Activated CD4-positive, alpha-beta T cell treated with anti-CD3 and anti-CD28 coated beads, Interleukin-2, amount 50 U/mL, for 48 hours (primary cell): Measurements from ENCODE around the gene USP12.
"Not testable (repeated sequence)": the region's sequence is repeated elsewhere in the genome, so short reads cannot be mapped to it uniquely, and the experiment has no call there.

Experiments used
- DNase-seq, 2 experiments: peaks; one replicate each; pipeline ENCODE4 v3.0.0-alpha.2; 2020

USP12 gene

DNA sequence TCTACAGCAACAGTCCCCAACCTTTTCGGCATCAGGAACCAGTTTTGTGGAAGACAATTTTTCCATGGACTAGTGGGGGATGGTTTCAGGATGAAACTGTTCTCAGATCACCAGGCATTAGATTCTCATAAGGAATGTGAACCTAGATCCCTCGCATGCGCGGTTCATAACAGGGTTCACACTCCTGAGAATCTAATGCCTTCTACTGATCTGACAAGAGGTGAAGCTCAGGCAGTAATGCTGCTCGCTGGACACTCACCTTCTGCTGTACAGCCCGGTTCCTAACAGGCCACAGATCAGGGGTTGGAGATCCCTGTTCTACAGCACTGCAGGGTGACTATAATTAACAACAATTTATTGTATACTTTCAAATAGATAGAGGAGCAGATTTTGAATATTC is 21.9 kb downstream of the USP12 start:
- DNase-seq: no peak

DNA sequence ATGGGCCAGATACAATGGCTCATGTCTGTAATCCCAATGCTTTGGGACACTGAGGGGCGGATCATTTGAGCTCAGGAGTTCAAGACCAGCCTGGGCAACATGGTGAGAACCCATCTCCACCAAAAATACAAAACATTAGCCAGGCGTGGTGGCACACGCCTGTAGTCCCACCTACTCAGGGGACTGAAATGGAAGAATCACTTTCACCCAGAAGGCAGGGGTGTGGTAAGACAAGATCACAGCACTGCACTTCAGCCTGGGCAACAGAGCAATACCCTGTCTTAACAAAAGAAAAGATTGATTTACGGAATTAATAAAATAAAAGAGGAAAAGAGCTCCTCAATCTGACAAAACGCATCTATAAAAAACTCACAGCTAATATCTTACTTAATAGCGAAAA is 22.7 kb downstream of the USP12 start:
- DNase-seq: no peak

DNA sequence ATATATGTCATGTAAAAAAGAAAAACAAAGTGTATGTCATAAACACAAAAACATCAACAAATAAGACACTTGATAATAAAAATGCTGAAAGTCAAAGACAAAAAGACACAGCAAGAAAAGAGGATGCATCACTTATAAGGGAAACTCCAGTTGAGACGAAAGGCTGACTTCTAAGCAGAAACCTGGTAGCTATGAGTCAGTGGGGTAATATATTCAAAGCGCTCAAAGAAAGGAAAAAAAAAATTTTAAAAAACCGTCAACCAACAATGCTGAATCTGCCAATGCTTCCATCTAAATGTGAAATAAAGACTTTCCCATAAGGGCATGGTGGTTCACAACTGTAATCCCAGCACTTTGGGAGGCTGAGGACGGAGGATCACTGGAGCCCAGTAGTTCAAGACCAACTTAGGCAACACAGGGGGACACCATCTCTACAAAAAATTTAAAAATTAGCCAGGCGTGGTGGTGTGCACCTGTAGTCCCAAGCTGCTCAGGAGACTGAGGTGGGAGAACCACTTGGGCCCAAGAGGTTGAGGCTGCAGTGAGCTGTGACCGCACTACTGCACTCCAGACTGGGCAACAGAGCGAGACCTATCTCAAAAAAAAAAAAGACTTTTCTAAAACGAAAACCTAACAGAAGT is 24.0 kb downstream of the USP12 start:
- DNase-seq: no peak

DNA sequence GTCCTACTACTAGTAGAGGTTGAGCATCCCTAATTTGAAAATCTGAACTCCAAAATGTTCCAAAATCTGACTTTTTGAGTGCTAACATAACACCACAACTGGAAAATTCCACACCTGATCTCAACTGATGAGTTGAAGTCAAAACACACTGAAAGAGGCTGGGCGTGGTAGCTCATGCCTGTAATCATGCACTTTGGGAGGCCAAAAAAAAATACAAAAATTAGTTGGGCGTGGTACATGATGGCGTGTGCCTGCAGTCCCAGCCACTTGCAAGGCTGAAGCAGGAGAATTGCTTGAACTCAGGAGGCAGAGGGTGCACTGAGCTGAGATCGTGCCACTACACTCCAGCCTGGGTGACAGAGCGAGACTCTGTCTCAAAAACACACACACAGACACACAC is 29.9 kb downstream of the USP12 start:
- DNase-seq: no peak

DNA sequence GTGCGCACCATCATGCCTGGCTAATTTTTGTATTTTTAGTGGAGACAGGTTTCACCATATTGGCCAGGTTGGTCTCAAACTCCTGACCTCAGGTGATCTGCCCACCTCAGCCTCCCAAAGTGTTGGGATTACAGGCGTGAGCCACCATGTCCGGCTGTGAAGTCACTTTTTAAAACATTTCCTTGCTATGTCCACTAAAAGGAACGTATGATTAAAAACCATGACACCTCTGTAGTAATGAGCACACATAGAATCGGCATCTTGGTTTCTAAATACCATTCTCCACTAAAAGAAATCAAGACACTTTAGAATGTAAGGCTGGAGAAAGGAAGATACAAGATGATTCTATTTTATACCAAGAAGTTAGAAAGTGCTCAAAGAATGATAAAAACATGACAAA is 30.5 kb downstream of the USP12 start:
- DNase-seq: not testable (repeated sequence)

DNA sequence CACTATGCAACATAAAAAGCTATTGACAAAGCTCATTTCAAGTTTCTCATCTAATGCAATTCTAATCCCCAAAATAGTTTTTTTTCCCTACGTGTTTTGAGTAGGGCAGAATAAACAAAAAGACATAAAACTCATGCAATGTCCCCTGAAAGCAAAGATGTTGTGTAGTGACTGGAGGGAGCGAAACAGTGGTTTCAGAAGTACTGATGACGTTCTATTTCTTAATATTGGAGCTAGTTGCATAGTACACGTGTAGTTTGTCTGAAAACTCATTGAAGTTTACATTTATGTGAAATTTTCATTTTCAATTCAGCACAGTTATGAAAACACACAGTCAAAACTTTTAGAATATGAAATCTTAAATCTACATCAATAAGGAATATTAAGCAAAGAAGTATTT is 31.6 kb downstream of the USP12 start:
- DNase-seq: no peak

DNA sequence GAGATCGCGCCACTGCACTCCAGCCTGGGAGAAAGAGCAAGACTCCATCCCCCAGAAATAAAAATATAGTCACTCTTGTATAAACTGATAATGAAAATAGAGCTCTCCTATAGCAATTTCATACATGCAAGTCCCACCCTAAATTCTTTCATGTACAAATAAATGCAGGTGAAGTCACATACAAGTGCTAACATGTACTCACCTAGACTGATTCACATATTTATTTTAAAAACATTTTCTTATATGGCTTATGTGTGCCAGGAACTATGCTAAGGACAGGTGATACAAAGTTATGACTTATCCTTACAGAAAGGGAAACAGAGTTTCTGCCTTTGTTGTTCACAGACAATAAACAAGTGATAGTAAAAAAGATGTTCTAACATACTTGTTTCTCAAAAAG is 32.0 kb downstream of the USP12 start:
- no peak for DNase-seq

DNA sequence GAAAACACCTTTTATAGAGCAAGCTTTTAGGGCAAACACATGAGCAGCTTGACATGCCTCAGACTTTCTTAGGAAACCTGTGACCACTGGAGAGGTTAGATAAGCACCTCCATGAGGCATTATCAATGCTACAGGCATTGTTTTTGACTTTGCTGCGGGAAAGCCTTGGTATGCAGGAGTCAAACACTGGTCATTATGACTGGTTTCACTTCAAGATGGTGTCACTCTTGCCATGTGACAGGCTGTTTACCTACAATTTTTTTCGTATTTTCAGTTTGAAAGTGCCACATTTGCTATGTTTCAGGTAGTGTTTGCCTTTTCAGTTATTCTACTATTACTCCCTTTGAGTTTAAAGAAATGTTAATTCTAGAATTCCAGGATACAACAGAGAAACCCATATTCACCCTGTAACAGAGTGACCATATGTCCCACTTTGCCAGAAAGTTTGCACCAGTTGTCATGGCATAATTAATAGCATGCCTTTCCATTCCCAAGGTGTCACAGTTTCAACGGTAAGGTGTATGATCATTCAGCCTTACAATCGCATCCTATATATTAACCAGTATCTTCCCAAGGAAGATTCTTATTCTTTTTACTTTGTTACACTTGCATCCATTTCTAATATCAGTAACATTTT is 33.0 kb downstream of the USP12 start:
- DNase-seq: no peak

DNA sequence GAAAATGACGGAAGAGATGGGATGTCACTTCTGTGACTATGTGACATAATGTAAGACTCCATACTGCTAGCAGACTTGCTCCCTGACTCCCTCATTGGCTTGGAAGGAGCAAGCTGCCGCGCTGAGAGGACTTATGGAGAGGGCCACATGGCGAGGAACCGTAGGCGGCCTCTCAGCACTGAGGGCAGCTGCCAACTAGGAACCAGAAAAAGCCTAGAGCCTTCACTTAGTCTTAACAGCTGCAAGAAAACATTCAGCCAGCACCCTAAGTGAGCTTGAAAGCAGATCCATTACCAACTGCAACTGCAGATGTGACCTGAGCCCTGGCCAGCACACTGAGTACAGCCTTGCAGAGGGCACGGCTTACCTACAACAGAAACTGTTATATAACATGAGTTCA is 33.9 kb downstream of the USP12 start:
- no peak for DNase-seq

DNA sequence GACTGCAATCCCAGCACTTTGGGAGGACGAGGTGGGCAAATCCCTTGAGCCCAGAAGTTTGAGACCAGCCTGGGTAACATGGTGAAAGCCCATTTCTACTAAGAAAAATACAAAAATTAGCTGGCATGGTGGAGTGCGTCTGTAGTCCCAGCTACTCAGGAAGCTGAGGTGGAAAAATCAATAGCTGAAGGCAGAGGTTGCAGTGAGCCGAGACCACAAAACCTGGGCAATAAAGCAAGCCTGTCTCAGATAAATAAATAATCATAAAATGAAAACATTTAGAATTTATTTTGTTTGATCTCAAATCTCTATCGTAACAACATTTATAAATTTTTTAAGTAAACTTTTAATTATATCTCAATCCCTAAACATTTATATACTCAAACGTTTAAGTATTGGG is 36.6 kb downstream of the USP12 start:
- no peak for DNase-seq

DNA sequence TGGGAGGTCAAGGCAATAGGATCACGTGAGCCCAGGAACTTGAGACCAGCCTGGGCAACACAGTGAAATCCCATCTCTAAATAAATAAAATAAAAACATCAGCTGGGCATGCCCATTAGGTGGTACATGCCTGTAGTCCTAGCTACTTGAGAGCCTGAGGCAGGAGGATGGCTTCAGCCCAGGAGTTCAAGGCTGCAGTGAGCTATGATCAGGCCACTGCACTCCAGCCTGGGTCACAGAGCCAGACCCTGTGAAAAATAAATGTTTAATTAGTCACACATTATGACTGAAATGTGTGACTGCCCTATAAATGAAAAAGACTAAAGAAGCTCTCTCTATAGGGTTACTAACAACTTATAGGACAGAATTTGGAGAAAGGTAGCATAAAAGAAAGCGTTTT is 37.7 kb downstream of the USP12 start:
- DNase-seq: no peak

DNA sequence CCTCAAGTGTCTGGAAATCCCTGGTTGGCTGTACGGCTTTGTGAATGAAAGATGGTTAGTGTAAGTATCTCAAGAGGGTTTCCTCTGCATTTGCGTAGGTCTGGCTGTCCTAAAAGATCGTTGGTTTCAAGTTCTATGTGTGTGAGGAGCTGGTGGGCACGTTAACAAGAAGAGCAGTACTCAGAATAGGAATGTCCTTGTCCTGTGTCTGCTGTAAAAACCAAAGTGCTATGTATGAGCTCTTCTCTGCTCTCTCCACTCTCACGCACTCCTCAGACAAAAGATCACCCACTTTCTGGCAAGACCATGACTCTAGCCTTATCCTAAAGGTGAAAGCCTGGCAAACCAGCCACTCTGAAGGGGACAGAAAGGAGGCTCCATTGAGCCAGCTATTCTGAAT is 39.1 kb downstream of the USP12 start:
- DNase-seq: no peak

DNA sequence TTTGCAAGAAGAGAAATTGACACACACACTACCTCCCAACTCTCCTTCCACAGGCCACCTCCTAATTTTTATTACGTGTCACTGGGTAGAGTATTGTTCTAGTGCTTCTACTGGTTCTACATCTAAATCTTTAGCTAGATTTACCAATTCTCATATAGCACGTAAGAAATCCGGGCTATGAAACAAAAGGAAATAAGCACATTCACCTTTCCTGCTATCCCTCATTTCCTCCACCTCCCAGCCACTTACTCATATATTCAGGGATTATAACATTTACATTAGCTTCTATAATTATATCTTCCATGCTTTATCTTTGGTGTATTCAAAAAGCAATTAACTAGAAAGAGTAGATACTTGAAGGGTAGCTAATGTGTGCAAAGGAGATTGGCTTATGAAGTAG is 39.7 kb downstream of the USP12 start:
- DNase-seq: no peak

DNA sequence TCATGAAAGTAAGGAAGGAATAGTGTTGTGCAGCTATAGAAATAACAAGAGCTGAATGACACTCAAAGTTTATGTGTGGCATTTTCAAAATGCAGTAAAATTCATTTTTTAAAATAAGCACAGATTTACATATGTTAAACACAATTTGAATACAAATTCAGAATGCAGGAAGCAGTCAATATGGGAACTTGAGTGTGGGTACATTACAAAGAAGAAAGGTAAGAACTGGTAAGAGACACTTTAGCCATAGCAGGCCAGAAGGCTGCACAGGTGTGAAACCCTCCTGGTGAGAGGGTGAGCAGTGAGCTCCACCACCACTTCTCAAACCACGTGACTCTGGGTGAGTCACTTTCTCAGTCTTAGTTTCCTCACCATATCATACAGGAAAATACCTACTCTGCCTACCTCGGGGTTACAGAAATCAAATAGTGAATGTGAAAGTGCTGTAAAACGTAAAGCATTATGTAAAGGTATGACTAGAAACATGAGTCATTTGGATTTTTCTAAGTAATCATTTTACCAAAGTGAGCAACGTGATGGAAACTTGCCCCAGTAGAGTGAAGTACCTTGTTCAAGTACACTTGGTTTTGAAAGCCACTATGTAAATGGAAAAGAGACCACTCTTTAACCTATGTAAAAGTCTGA is 40.5 kb downstream of the USP12 start:
- peak; percentile 59 to 76 for DNase-seq

DNA sequence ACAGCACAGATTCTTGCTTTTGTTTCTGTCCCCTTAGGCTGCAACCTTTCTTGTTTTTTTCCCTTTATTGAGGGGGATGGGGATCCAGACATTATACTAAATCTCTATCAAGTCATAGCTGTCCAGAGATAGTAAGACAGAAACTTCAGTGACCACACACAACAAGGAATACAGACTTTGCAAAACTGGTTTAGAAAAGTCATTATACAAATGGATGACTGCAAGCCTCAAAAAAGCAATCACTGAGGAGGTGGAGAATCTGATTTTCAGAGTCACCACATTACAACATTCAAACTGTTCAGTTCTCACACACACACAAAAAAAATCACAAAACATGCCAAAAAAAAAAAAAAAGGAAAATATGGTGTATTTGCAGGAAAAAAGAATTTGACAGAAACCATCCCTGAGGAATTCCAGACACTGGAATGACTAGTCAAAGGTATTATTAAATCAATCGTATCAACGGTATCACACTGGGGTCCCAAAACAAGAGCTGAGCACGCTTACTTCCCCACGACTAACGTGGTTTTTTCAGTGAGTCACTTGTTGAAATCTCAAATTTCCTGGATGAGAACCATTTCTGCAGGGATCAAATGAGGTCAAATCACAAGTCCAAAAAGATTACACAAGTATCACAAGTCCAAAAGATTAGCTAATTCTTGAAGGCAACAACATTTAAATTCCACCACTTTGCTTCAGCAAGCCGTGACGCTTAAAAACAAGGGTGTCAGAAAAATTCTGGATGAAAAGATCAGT is 41.2 kb downstream of the USP12 start:
- no peak for DNase-seq

DNA sequence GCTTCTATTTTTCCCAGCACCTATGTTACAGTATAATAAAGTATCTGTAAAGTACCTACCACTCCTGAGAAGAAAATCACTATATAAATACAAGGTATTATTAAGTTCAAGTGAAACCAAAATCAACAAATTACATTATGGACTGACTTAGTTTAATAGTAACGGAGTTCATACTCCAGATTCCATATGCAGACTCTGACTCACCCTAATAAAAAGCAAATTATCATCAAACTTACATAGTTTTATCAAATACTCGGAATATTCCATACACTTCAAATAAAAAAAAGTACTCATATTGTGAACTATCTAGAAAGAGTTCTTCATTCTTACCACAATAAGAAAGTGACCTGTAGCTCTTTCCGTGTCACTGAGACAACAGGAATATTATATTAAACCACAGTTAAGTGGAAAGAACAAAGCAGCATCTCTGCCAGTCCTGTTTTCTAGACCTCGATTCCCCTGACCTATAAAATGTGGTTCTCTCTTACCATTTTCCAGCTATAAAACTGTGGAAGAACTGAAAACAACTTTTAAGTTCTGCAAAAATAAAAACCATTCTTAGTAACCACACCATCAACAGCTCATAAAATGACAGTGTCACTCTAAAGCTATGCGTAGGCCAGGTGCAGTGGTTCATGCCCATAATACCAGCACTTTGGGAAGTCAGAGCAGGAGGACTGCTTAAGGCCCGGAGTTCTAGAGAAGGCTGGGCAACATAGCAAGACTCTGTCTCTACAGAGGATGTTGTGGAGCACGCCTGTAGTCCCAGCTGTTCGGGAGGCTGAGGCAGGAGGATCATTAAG is 42.6 kb downstream of the USP12 start:
- no peak for DNase-seq

DNA sequence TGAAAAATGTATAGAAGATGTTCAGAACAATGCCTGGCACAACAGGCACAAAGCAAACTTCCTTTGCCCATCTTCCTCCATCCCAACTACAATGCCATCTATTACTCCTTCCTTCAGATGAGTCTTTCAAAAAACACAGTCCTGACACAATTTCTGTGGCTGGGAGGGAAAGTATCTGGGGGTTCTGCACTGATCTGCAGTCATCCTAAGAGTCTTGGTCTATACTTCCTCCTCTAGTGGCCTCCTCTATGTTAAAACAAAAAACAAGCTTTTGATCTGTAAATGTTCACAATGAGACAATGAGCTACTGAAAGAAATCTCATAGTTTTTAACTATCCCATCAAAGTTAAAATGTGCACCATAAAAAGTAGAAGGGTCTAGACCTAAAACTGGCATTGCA is 44.8 kb downstream of the USP12 start:
- DNase-seq: no peak

DNA sequence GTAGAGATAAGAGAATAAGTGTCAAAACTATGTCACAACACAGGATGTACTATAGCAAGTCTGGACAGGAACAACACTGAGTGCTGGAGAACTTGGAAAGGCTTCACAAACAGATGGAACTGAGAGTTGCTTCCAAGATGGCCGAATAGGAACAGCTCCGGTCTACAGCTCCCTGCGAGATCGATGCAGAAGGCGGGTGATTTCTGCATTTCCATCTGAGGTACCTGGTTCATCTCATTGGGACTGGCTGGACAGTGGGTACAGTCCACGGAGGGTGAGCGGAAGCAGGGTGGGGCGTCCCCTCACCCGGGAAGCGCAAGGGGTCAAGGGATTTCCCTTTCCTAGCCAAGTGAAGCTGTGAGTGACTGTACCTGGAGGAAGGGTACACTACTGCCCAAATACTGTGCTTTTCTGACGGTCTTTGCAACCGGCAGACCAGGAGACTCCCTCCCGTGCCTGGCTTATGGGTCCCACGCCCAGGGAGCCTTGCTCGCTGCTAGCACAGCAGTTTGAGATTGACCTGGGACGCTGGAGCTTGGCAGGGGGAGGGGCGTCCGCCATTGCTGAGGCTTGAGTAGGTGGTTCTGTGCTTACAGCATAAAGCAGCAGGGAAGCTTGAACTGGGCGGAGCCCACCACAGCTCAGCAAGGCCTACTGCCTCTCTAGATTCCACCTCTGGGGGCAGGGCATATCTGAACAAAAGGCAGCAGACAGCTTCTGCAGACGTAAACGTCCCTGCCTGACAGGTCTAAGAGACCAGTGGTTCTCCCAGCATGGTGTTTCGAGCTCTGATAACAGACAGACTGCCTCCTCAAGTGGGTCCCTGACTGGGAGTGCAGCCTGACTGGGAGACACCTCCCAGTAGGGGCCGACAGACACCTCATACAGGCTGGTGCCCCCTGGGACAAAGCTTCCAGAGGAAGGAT is 46.0 kb downstream of the USP12 start:
- no peak for DNase-seq

DNA sequence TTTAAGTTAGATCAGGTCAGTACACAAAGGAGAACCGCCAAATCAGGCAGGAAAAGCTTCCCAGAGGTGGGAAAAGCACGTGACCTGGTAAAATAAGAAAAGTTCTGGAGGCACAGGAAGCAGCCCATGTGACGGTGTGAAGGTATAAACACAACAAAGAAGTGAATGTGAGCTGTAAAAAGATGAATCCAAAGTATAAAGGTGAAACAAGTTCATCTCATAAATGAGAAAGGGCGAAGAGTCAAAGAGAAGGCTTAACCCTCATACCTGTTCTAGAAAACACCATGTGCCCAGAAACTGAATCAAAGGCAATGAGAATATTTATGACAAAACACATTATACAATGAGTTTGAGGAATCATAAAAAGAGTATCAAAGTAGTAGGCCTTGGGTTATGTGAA is 47.0 kb downstream of the USP12 start:
- no peak for DNase-seq

DNA sequence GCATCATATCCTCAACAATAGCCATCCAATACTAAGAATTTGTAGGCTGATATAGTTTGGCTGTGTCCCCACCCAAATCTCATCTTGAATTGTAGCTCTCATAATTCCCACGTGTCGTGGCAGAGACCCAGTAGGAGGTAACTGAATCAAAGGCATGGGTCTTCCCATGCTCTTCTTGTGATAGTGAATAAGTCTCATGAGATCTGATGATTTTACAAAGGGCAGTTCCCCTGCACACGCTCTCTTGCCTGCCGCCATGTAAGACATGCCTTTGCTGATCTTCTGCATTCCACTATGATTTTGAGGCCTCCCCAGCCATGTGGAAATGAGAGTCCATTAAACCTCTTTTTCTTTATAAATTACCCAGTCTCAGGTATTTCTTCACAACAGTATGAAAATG is 48.2 kb downstream of the USP12 start:
- not testable (repeated sequence) for DNase-seq

DNA sequence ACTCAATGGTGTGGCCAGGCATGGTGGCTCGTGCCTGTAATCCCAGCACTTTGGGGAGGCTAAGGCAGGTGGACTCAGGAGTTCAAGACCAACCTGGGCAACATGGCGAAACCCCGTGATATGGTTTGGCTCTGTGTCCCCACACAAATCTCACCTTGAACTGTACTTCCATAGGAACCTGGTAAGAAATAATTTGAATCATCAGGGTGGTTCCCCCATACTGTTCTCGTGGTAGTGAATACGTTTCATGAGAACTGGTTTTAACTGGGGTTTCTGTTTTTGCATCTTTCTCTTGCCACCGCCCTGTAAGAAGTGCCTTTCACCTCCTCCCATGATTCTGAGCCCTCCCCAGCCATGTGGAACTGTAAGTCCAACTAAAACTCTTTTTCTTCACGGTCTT is 49.6 kb downstream of the USP12 start:
- no peak for DNase-seq

DNA sequence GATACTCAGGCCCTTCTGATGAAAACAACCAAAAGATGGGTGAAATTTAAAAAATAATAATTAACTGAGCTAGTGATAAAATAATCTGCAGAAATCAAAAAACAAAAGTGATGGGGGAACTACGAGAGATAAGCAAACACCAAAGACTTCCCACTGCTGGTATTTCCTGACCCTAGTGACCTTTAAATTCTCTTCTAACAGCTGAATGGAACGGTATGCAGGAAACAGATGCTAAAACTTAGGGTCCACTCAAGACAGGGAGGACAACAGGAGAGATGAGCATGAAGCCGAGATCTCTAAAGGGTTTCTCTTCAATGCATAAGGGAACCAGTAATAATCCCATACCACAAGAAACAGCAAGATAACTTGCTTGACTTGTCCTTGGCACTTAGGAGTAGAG is 50.8 kb downstream of the USP12 start:
- DNase-seq: no peak
